IPS DF 6.9 (cell line): Measurements from ENCODE around the gene GANAB.

ENCODE experiments used
- DNase-seq: peaks from one replicate; pipeline ENCODE4 v3.0.0-alpha.2; 2013; ENCODE audit warnings: low read depth, low spot score
- H3K27ac ChIP-seq: one replicate; pipeline ENCODE4 v1.5.1; 2013; ENCODE audit warnings: low read length, control low read depth
- H3K27me3 ChIP-seq: 2 replicates; pipeline ENCODE4 v1.6.1; 2013; ENCODE audit warnings: mild to moderate bottlenecking, low read length; ENCODE audit not compliant: control insufficient read depth, insufficient read depth
- H3K36me3 ChIP-seq: 2 replicates; pipeline ENCODE4 v1.6.1; 2013; ENCODE audit warnings: low read length; ENCODE audit not compliant: control insufficient read depth, insufficient read depth
- H3K4me1 ChIP-seq: 2 replicates; pipeline ENCODE4 v1.6.1; 2013; ENCODE audit warnings: low read length; ENCODE audit not compliant: control insufficient read depth, insufficient read depth
- H3K4me3 ChIP-seq: 2 replicates; pipeline ENCODE4 v1.5.1; 2013; ENCODE audit warnings: mild to moderate bottlenecking, low read length
- H3K9me3 ChIP-seq: 2 replicates; pipeline ENCODE4 v1.6.1; 2013; ENCODE audit warnings: low read length, inconsistent platforms; ENCODE audit not compliant: control insufficient read depth, insufficient read depth
- WGBS: extraction: QIAGEN DNeasy Blood & Tissue Kit; methylation state at CpG from one replicate; pipeline ENCODE4 v1.1.7; 2013; ENCODE audit warnings: mixed read lengths, missing lambda C conversion rate; ENCODE audit not compliant: insufficient read length, insufficient coverage; 5-methylcytosine and 5-hydroxymethylcytosine counted together

Gene GANAB

DNA sequence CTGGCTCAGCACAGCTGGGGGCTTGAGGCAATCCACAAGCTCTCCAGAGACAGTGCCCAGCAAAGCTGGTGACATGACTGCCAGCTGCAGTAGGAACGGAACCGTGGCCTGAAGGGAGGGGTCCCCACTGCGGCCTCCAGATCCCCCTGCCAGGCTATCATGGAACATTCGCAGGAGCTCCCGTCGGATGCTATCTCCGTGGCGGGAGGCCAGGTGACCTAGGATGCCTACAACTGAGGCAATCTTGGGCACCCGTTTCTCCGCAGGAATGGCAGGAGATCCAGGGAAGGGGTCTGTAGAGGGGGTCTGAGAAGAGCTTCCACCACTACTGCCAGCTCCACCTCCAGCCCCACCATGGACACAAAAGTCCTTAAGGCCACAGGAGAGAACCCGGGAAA is 2.6 kb upstream of the GANAB start:
- Histone ChIP-seq H3K36me3 (peaks cover 13% of the 10 kb centered on the region), H3K4me3 (no peak overlapping the region), H3K9me3 (no peaks in the 10 kb centered on the region), H3K27me3 (no peaks in the 10 kb centered on the region), H3K27ac (no peak overlapping the region), H3K4me1 (no peaks in the 10 kb centered on the region)
- WGBS, result no CpG with 5 or more reads among the region's 11 CpGs
- no peak for DNase-seq

DNA sequence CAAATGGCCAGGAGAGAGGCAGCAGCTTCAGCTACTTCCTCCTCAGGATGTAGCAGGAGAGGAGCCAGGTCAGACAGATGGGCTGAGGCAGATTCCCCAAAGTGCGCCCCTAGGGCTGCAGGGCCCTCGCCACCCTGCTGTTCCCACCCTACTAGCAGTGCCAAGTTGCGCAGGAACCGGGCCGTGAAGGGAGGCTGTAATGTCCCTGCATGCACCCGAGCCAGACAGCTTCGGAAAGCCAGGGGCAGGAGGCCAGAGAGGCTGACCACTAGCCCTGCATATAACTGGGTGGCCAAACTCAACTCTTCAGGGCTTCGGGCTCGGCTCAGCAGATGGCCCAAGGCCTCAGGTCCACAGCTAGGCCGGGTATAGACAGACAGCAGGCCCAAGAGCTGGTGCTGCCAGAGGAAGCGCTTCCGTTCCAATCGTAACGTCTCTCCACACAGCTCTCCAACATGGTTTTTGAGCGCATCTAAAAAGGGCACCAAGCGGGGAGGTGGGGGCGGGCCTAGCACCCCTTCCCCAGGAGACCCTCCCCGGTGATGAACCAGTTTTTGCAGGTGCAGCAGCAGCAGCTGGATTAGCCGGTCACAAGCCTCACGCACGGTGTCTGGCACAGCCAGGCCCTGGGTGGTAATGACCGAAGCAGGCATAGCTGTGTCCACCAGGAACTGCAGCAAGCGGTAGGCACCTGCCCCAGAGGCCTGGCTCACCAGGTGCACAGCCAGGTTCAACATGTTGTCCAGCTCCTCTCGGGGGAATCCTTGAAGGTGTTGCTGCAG is 2.0 kb upstream of the GANAB start:
- no peaks in the 10 kb centered on the region for H3K9me3 ChIP-seq
- no CpG with 5 or more reads among the region's 24 CpGs for WGBS
- DNase-seq, result no peak
- H3K4me1 ChIP-seq, result no peaks in the 10 kb centered on the region
- no peak overlapping the region for H3K4me3 ChIP-seq
- H3K36me3 ChIP-seq, result peaks cover 13% of the 10 kb centered on the region
- H3K27ac ChIP-seq, result no peak overlapping the region
- no peaks in the 10 kb centered on the region for H3K27me3 ChIP-seq

DNA sequence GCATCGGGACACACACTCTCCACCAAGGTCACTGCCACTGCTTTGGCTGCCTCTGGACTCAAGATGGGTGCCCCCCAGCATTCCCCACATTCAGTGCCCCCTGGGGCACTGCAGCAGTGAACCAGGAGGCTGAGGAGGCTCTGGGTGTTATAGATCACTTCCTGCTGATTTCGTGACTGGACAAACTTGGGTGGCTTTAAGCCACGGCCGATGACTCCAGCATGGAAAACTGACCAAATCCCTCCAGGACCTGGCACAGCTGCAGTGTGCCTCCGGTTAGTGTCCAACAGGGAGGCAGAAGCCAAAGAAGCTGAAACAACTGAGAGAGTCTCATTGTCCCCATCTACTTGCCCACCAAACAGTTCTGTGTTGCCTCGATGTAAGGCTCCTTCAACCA is 1.2 kb upstream of the GANAB start:
- WGBS, result no CpG with 5 or more reads among the region's 6 CpGs
- peaks cover 15% of the 10 kb centered on the region for H3K36me3 ChIP-seq
- H3K4me3 ChIP-seq, result no peak overlapping the region
- no peak overlapping the region for H3K27ac ChIP-seq
- no peaks in the 10 kb centered on the region for H3K27me3 ChIP-seq
- H3K9me3 ChIP-seq, result no peaks in the 10 kb centered on the region
- H3K4me1 ChIP-seq, result no peaks in the 10 kb centered on the region
- DNase-seq, result no peak

DNA sequence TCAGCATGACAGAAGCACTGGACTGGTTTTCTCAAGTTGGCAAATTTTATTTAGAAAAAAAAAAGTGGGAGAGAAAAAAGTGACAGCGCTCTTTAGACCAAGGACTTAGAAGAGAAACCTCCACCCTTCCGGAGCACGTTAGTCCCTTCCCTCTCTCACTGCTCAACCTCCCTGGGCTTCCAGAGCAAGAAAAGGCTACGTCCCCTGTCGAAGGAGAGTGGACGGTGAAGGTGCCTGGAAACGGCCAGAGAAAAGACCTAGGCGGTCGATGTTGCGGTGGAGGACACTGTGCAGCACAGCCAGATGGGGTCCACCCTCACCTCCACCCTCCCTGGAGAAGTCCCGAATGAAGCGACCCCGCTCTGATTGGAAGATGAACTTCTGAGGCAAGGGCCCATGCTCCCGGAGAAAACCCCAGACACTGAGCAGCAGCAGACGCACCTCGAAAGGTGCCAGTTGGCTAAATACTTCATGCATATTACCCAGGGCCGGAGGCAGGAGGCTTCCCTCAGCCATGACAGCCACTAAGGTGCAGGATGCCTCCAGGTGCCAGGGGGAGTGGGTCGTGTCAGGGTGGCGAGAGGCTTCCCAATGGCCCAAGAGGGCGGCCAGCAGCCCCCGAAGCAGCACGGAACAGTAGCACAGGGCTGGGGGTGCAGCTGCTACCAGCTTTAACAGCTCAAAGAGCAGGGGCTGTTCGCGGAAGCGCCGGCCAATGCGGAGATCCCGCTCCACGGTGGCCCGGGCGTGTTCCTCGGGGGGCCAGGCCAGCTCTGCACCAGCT is 604 bp upstream of the GANAB start:
- Histone ChIP-seq H3K27me3 (no peaks in the 10 kb centered on the region), H3K4me3 (no peak overlapping the region), H3K4me1 (no peaks in the 10 kb centered on the region), H3K27ac (no peak overlapping the region), H3K9me3 (no peaks in the 10 kb centered on the region), H3K36me3 (peaks cover 15% of the 10 kb centered on the region)
- no CpG with 5 or more reads among the region's 32 CpGs for WGBS
- DNase-seq, result no peak

DNA sequence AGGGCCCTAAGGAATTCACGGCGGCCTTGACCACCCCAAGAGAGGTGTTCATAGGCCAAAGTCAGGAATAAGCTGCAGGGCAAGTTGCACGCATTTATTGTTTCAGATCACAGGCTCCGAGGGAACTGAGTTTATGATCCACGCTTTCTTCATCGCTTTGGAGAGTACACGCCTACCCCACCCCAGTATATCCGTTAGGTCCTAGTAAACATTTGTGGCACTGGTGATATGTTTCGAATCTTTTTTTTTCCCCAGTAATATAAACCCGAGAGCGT is 805 bp downstream of the GANAB start:
- no CpG with 5 or more reads among the region's 11 CpGs for WGBS
- Histone ChIP-seq H3K27ac (no peak overlapping the region), H3K36me3 (peaks cover 15% of the 10 kb centered on the region), H3K4me3 (peak overlapping the region; percentile 75), H3K9me3 (no peaks in the 10 kb centered on the region), H3K27me3 (no peaks in the 10 kb centered on the region), H3K4me1 (no peaks in the 10 kb centered on the region)
- DNase-seq, result no peak

DNA sequence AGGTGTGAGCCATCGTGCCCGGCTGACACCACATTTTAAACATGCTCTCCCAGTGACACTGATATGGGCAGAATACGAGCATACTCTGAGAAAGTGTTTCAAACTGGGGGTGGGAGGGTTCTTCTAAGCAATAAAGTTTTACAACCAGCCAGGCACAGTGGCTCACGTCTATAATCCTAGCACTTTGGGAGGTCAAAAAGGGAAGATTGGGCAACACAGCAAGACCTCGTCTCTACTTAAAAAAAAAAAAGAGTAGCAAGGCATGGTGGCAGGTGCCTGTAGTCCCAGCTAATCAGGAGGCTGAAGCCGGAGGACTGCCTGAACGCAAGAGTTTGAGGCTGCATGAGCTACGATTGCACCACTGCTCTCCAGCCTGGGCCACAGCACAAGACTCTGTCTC is 2.2 kb downstream of the GANAB start:
- Histone ChIP-seq H3K27me3 (no peaks in the 10 kb centered on the region), H3K4me1 (no peaks in the 10 kb centered on the region), H3K36me3 (peaks cover 10% of the 10 kb centered on the region), H3K9me3 (no peaks in the 10 kb centered on the region), H3K4me3 (no peak overlapping the region), H3K27ac (no peak overlapping the region)
- DNase-seq, result no peak
- no CpG with 5 or more reads among the region's 8 CpGs for WGBS

DNA sequence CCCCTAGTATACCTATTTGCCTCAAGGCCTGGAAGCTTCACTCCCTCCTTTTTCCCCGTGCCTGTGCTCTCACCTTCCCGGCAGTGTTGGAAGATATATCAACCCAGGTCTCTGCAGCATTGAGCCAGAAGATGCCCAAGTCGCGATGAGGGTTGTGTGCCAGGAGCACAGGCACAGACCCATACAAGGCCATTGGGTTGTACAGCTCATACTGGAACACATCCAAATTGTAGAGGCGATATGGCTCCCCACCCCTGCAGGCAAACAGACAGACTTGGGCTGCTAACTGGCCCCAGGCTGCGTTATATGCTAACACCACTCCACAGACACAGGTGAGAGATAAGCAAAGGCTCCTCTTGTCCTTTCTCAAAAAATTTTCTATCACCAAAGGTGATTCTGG is 13.9 kb downstream of the GANAB start:
- Histone ChIP-seq H3K36me3 (peaks cover 60% of the 10 kb centered on the region), H3K27me3 (no peaks in the 10 kb centered on the region), H3K4me1 (no peaks in the 10 kb centered on the region), H3K4me3 (no peak overlapping the region), H3K27ac (no peak overlapping the region), H3K9me3 (no peaks in the 10 kb centered on the region)
- WGBS, result no CpG with 5 or more reads among the region's 6 CpGs
- no peak for DNase-seq

DNA sequence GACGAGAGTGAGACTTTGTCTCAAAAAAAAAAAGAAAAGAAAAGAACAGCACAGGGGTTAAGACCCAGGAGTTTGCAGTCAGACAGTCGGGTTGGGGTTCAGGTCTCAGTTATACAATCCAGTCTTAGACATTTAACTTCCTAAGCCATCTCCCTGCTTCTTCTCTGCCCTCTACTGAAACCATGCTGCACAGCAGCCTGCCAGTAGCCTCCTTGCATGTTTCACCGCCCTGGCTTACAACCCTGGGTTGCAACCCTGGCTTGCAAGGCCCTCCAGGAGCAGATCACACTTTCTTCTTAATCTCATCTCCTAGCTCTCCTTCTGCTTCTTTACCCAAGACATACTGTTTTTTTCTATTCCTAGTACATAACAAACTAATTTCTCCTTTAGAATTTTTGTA is 18.7 kb downstream of the GANAB start:
- WGBS, result no CpG with 5 or more reads among the region's 3 CpGs
- no peaks in the 10 kb centered on the region for H3K27me3 ChIP-seq
- no peak overlapping the region for H3K4me3 ChIP-seq
- H3K27ac ChIP-seq, result no peak overlapping the region
- no peak for DNase-seq
- no peaks in the 10 kb centered on the region for H3K9me3 ChIP-seq
- peaks cover 54% of the 10 kb centered on the region for H3K36me3 ChIP-seq
- no peaks in the 10 kb centered on the region for H3K4me1 ChIP-seq

DNA sequence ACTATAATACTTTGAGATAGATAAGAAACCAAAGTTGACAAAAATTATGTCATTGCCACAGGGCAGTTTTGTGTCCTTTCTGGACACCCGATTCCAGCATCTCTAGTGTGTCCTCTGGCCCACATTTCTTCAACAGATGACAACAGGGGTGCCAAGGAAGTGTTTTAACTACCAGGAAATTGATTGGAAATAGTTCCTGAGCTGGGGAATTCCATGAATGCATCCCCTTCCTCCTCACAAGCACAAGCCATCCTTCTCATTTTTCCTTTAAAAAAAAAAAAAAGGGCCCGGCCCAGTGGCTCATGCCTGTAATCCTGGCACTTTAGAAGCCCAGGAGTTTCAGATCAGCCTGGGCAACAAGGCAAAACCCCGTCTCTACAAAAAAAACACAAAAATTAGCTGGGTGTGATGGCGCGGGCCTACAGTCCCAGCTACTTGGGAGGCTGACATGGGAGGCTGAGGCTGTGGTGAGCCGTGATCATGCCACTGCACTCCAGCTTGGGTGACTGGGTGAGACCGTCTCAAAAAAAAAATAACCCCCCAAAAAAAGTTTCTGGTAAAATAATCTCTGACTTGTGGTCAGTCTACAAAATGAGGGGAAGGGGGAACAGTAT is 23.8 kb downstream of the GANAB start:
- Histone ChIP-seq H3K4me1 (no peaks in the 10 kb centered on the region; the same call in 1 of the 2 replicates), H3K9me3 (no peaks in the 10 kb centered on the region), H3K27me3 (no peaks in the 10 kb centered on the region), H3K36me3 (peaks cover 21% of the 10 kb centered on the region), H3K4me3 (no peak overlapping the region; the same call in 1 of the 2 replicates), H3K27ac (no peak overlapping the region)
- DNase-seq, result no peak
- no CpG with 5 or more reads among the region's 7 CpGs for WGBS

DNA sequence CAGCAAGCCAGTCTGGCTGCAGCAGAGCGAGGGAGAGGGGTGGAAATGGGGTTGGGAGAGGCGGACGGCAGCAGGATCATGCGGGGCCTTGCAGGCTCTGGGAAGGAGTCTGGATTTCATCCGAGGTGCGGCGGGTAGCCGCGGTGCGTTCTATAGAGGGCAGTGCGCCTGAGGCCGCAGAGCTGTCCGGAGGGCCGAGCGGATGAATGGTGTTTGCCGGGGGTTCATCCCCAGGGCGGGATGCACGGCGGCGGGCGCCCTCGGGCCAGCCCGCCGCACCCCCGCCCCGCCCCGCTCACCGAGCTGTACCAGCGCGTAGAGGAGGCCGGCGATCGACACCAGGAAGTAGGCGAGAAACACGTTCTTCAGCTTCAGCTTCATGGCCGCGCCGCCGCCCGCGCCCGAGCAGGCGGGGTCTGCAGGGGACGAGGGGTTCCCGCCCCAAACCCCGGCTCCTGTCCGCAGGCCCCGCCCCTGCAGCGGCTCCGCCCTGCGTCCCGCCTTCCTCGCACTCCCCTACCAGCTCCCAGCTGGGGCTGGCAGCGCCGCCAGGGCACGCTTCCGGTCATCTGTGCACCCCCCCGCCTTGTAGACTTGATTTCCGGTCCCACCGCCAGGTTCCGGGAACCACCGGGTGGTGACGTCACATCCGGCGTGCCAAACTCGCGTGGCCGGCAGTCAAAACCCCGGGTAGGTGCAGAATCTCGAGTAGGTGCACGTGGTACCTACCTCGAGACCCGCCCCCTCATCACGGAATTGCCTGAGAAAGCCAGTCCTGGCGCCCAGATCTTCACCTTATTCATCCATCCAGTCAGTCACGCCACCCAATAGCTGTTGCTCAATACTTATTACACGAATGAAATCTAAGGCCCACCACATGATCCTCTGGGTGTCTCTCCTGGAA is 24.6 kb downstream of the GANAB start, which contains the start of gene B3GAT3:
Gene B3GAT3, minus strand, starts transcription at position 420 of the 904 bp plus-strand sequence. Its CDS starts 39 bp downstream, at position 381.
- peak; percentile 97 for DNase-seq
- no peaks in the 10 kb centered on the region; the same call in 1 of the 2 replicates for H3K4me1 ChIP-seq
- peak within 1 kb of the TSS; percentile 81 for H3K4me3 ChIP-seq
- no peaks in the 10 kb centered on the region for H3K9me3 ChIP-seq
- WGBS, result no CpG with 5 or more reads among the region's 77 CpGs
- H3K27ac ChIP-seq, result no peak within 1 kb of the TSS
- H3K36me3 ChIP-seq, result peaks cover 17% of the 10 kb centered on the region
- no peaks in the 10 kb centered on the region for H3K27me3 ChIP-seq
